HG03520 (cell line): ENCODE measurements around the gene LRG1.

Experiments
- ATAC-seq: cut with Tn5 transposase; IDR thresholded peaks from one replicate; pipeline ENCODE4 v1.9.1; 2021; ENCODE audit warnings: mild to moderate bottlenecking, moderate library complexity; ENCODE audit not compliant: unreplicated experiment

LRG1 gene

GRCh38 chr19:4496304-4496703 is 43.5 kb downstream of the LRG1 start:
- ATAC-seq = no peak

DNA sequence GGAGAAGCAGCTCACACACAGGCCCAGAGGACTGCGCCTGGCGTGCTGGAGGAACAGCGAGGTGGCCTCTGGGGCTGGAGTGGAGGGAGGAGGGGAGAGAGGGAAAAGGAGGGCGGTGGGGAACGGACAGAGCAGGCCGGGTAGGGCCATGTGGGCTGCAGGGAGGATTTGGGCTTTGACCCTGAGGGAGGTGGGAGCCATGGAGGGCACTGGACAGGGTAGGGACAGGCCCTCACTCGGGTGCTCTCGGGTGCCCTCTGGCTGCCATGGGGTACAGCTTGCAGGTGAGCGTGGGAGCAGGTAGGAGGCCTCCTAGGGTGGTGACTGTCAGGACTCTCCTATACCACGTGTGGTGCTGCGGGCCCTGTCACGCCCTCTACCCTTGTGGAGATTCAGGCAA is 44.4 kb downstream of the LRG1 start:
- no peak for ATAC-seq

- ATAC-seq = no peak
Observed at GRCh38 chr19:4494691-4495064, 45.2 kb downstream of the LRG1 start.

DNA sequence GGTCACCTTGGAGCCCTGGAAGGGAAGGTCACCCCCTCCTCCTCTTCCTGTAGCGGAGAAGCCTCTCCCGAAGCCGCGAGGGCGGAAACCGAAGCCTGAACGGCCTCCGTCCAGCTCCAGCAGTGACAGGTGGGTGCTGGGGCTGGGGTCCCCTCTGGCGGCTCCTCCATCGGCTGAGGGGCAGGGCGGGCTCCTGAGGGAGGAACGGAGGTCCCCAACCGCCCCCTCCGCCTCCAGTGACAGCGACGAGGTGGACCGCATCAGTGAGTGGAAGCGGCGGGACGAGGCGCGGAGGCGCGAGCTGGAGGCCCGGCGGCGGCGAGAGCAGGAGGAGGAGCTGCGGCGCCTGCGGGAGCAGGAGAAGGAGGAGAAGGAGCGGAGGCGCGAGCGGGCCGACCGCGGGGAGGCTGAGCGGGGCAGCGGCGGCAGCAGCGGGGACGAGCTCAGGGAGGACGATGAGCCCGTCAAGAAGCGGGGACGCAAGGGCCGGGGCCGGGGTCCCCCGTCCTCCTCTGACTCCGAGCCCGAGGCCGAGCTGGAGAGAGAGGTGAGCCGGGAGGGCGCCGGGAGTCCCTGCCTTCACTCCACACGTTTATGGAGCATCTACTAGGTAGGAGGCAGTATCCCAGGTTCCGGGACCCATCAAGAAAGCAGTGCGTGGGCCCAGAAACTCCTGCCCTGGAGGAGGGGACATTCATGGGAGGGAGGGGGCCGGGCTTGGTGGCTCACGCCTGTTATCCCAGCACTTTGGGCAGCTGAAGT is 45.7 kb downstream of the LRG1 start:
- no peak for ATAC-seq

DNA sequence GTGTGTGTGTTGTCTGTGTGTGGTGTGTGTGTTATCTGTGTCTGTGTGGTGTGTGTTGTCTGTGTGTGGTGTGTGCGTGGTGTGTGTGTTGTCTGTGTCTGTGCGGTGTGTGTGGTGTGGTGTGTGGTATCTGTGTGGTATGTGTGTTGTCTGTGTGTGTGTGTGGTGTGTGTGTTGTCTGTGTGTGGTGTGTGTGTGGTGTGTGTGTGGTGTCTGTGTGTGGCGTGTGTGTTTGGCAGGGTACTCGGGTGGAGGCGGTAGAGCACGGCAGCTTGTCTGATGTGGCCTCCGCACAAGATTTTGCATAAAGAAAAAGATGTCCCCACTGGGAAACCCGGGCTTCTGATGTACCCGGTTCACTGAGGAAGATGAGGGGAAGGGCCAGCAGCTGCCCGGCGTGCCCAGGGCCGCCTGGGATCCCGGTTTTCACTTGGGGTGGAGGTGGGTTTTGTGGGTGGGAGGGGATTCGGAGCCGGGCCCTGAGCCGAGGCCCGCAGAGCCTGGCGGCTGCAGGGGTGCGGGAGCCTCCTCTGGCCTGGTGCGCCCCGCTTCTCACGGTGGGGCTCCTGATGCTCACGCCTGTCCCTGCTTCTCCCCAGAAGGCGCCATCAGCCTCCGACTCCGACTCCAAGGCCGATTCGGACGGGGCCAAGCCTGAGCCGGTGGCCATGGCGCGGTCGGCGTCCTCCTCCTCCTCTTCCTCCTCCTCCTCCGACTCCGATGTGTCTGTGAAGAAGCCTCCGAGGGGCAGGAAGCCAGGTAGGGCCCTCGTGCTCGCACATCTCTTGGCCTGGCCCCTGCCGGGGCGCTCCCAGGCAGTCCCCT is 46.5 kb downstream of the LRG1 start:
- ATAC-seq = no peak

GRCh38 chr19:4492337-4493103 is 47.3 kb downstream of the LRG1 start:
- ATAC-seq = no peak

- ATAC-seq = no peak
Observed at GRCh38 chr19:4491446-4491845, 48.4 kb downstream of the LRG1 start.

- ATAC-seq = no peak
Observed at GRCh38 chr19:4488496-4488895, 51.3 kb downstream of the LRG1 start.

DNA sequence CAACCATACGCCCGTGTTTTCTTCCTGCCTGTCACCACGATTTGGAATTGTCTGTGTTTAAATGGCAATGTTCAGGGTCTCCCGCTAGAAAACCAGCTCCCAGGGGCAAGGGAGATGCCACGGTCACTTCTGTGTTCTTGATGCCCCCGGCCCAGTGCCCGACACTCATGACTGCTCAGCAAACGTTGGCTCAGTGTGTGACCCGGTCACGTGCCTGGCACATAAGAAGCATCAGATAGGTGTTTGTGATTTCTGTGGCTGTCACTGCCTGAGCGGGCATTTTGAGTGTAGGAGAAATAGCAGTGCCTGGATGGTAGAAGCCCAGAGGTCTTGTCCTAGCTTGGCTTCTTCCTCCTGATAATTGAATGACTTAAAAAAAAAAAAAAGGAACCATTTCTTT is 52.3 kb downstream of the LRG1 start:
- no peak for ATAC-seq
